ENCODE data around the gene CHRNA10.

CHRNA10 gene, protein sequence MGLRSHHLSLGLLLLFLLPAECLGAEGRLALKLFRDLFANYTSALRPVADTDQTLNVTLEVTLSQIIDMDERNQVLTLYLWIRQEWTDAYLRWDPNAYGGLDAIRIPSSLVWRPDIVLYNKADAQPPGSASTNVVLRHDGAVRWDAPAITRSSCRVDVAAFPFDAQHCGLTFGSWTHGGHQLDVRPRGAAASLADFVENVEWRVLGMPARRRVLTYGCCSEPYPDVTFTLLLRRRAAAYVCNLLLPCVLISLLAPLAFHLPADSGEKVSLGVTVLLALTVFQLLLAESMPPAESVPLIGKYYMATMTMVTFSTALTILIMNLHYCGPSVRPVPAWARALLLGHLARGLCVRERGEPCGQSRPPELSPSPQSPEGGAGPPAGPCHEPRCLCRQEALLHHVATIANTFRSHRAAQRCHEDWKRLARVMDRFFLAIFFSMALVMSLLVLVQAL

DNA sequence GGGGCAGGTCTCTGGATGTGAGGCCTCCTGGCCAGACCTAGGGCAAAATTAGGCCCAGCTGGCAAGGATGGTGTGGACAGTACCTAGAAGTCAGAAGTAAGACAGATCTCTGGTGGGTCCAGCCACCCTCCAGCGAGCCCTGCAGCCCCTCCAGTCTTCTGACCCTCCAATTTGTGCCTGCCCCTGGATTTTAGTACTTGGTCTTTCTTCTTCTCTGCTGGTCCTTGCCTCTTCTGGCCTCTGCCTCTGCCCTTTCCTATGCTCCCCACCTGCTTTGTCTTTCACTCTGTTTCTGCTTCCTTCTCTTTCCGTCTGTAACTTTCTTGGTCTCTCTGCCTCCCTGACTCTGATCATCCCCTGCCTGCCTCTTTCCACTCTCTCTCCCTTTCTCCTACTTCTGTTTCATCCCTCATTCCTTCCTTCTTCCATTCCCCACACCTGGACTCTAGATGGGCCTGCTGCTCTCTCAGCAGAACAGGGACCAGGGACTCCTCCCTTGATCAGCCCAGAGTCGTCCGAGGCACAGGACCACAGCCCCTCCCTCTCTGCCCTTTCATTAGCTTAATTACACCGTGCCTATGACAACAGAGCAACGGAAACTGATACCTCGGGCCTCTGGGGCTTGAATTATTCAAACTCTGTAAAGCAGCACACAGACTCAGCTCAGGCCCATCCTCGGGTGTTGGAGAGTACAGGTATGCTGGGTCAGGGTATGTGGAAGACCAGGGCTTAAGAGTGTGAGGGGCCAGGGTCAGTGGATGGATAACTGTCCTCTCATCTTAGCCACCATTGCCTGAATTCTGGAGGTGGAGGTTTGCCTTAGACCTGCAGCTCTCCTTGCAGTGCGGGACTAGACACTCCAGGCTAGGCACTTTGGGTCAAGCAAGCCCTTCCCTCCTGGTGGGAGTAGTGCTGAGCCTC is at the start of gene CHRNA10:
Gene CHRNA10 (minus strand): TSS at position 51 of the 921 bp plus-strand sequence. CDS start 72 bp downstream, outside the sequence.
- DNase-seq (ENCODE audit: low read depth in 1 of 2, low spot score in 1 of 2): no peak

- no peak for DNase-seq (ENCODE audit: low read depth in 1 of 2, low spot score in 1 of 2)
Observed at GRCh38 chr11:3712274-3712673, 41.1 kb upstream of the CHRNA10 start.

DNA sequence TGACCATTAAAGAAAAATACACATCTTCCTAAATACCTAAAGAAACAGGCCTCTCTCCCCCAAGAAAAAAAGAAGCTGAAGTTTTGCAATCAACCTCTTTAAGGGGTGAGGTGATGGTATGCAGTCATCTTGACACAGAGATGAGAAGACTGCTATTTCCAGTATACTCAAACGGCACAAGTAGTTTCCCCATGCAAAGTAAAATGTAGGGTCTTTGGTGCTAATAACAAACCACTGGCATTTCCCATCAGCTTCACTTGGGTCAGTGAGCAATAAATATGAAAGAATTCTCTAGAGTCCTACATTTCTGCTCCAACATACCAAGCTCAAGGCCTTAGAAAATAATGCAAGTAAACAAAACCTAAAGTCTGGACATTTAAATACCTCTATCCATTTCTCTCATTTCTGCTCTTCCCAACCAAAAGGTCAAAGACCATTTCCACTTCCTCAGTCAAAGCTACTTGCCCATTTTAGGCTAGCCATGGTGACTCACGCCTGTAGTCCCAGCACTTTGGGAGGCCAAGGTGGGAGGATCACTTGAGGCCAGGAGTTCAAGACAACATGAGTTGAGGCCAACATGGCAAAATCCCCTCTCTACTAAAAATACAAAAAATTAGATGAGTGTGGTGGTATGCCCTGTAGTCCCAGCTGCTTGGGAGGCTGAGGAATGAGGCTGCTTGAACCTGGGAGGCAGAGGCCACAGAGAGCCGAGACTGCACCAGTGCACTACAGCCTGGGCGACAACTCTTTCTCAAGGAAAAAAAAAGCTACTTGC is 39.5 kb upstream of the CHRNA10 start:
- no peak for DNase-seq (ENCODE audit: low read depth in 1 of 2, low spot score in 1 of 2)

GRCh38 chr11:3709977-3710376 is 38.8 kb upstream of the CHRNA10 start:
- no peak for DNase-seq (ENCODE audit: low read depth in 1 of 2, low spot score in 1 of 2)

GRCh38 chr11:3707176-3707575 is 36.0 kb upstream of the CHRNA10 start:
- no peak for DNase-seq (ENCODE audit: low read depth in 1 of 2, low spot score in 1 of 2)

- no peak for DNase-seq (ENCODE audit: low read depth in 1 of 2, low spot score in 1 of 2)
Observed at GRCh38 chr11:3703383-3703782, 32.2 kb upstream of the CHRNA10 start.

- no peak for DNase-seq (ENCODE audit: low read depth in 1 of 2, low spot score in 1 of 2)
Observed at GRCh38 chr11:3700910-3701309, 29.7 kb upstream of the CHRNA10 start.

DNA sequence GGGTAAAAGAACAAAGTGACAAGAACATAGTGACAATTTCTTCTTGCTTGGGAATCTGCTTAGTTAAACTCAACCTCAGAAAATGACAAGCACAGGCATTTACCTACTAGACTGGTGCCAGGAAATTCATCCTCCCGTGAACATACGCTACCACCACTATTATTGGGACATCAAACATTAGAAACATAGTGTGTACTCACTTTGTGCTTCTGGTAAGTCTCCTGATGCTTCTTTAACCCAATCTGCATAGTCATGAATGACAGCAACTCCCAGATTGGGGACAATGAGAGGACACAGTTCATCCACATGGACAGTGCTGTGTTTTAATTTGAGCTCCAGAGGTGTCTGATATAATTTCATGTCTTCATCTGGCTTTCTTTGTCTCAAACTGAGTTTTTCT is 29.2 kb upstream of the CHRNA10 start:
- no peak for DNase-seq (ENCODE audit: low read depth in 1 of 2, low spot score in 1 of 2)

DNA sequence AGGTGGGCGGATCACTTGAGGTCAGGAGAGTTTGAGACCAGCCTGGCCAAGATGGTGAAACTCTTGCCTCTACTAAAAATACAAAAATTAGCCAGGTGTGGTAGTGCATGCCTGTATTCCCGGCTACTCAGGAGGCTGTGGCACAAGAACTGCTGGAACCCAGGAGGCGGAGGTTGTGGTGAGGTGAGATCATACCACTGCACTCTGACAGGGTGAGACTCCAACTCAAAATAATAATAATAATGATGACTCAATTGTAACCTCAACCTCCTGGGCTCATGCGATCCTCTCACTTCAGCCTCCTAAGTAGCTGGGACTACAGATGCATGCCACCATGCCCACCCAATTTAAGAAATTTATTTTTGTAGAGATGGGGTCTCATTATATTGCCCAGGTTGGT is 15.6 kb upstream of the CHRNA10 start:
- DNase-seq (ENCODE audit: low read depth in 1 of 2, low spot score in 1 of 2): no peak

DNA sequence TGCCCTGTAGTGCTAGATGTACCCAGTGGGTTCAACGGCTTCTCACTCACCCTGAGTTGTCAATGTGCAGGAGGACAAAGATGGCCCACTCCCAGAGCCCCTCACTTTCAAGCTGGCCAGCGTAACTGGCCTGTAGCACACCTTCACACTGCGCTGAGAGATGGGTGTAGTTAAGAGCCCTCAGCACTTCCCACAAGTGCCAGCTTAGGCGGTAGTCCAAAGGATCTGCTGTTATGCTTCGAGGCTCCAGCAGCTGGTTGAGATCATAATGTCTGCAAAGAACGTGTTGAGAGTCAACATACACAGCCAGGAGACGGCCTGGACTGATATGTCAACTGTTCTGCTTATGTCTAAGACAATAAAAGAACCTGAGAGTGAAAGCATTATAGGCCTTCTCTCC is 14.7 kb upstream of the CHRNA10 start:
- no peak for DNase-seq (ENCODE audit: low read depth in 1 of 2, low spot score in 1 of 2)

- no peak for DNase-seq (ENCODE audit: low read depth in 1 of 2, low spot score in 1 of 2)
Observed at GRCh38 chr11:3684819-3685172, 13.6 kb upstream of the CHRNA10 start.

DNA sequence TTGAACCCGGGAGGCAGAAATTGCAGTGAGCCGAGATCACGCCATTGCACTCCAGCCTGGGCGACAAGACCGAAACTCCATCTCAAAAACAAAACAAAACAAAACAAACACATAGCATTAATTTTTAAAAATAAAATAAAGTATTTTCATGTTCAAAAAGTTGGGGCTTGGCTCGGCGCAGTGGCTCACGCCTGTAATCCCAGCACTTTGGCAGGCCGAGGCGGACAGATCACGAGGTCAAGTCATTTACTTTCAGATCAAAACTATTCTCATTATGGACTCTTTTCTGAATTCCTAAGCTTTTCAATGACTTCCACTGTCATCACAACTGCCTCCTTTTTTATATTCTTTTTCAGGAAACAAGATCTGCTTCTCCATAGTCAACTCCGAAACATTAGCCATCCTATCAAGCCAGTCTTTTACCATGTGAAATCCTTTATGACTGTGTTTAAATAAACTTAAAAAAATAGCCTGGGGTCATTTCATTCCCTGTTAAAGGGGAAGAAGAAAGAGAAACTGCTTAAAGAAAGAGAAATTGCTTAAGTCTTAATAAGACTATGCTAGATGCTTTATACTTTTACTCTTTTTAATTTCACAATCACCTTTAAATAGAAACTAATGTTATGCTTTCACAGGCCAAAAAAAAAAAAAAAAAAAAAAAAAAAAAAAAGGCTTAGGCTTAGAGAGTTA is 13.1 kb upstream of the CHRNA10 start:
- DNase-seq (ENCODE audit: low read depth in 1 of 2, low spot score in 1 of 2): no peak

GRCh38 chr11:3683039-3683438 is 11.9 kb upstream of the CHRNA10 start:
- DNase-seq (ENCODE audit: low read depth in 1 of 2, low spot score in 1 of 2): no peak

- no peak for DNase-seq (ENCODE audit: low read depth in 1 of 2, low spot score in 1 of 2)
Observed at GRCh38 chr11:3679077-3679476, 7.9 kb upstream of the CHRNA10 start.

- no peak for DNase-seq (ENCODE audit: low read depth in 1 of 2, low spot score in 1 of 2)
Observed at GRCh38 chr11:3675971-3676370, 4.8 kb upstream of the CHRNA10 start.

DNA sequence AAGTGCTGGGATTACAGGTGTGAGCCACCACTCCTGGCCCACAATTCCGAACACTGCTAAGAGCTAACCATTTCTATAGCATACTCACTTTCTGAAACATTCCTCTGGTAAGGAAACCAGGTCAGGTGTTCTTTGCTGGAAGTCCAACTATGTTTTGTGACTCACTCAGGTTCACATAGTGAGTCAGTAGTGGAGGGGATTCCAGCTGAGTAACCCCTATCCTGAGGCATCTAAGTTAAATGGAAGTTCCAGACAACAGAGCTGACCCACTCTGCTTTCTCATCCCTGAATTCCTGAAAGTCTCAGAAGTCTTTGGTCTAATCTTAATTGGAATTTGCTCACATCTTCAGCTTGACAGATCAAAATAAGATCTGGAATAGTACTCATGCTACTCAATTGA is 3.0 kb upstream of the CHRNA10 start:
- no peak for DNase-seq (ENCODE audit: low read depth in 1 of 2, low spot score in 1 of 2)

GRCh38 chr11:3669742-3670183 is 1.4 kb downstream of the CHRNA10 start:
- no peak for DNase-seq (ENCODE audit: low read depth in 1 of 2, low spot score in 1 of 2)

DNA sequence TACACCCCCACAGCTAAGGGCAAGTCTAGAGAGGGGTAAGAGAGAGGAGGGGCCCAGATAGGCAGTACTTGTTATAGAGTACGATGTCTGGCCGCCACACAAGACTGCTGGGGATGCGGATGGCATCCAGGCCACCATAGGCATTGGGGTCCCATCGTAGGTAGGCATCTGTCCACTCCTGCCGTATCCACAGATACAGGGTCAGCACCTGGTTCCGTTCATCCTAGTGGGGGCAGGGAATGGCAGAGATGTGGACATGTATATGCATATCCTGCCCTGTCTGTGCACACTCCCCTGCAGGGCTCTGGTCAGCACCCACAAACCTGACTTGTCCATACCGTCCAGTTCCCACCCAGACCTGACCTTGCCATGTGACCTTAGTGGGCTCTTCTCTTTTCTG is 2.1 kb downstream of the CHRNA10 start:
- no peak for DNase-seq (ENCODE audit: low read depth in 1 of 2, low spot score in 1 of 2)

- no peak for DNase-seq (ENCODE audit: low read depth in 1 of 2, low spot score in 1 of 2)
Observed at GRCh38 chr11:3667149-3668035, 3.8 kb downstream of the CHRNA10 start.
